OCI-LY7 (cell line): Measurements from ENCODE around the gene ARHGEF19. TPM values are rescaled to one million over a fixed set of nuclear protein-coding genes. Genes with fewer than 3 reads are reported as not detected.

Source experiments
- BruUV-seq: library from RNA; stranded (reverse); fragments of 400-500 nt; replicated peaks from 2 replicates; lab custom pipeline; 2021; lab: Mats Ljungman, UMichigan
- CTCF ChIA-PET: fragments of 300-600 bp; sonication (Branson Sonifier 250); formaldehyde crosslinking; loops from one replicate; lab custom pipeline; 2022; ENCODE audit warnings: antibody characterized with exemption; ENCODE audit not compliant: unreplicated experiment; lab: Charles Lee
- POLR2A ChIA-PET: fragments of 300-600 bp; sonication (Branson Sonifier 250); formaldehyde crosslinking; loops from one replicate; lab custom pipeline; 2022; ENCODE audit warnings: antibody characterized with exemption; lab: Charles Lee
- DNase-seq: peaks from one replicate; pipeline ENCODE4 v3.0.0-alpha.2; 2015; ENCODE audit warnings: low spot score
- H2AFZ ChIP-seq: fragments of 200-600 bp; sonication (generic), shearing (Covaris generic); 2 replicates; pipeline ENCODE4 v1.6.1; 2014; ENCODE audit warnings: mild to moderate bottlenecking, antibody characterized with exemption, low read length, moderate library complexity
- H3K27ac ChIP-seq: fragments of 200-600 bp; sonication (generic); 2 replicates; pipeline ENCODE4 v1.5.1; 2014; ENCODE audit warnings: mixed run types, low read depth, mild to moderate bottlenecking, moderate library complexity, low read length, inconsistent platforms; ENCODE audit not compliant: poor library complexity, severe bottlenecking
- H3K36me3 ChIP-seq: fragments of 200-600 bp; sonication (generic); 2 replicates; pipeline ENCODE4 v1.6.1; 2014; ENCODE audit warnings: mild to moderate bottlenecking, antibody characterized with exemption, low read length, moderate library complexity, mixed read lengths; ENCODE audit not compliant: insufficient read depth
- H3K4me1 ChIP-seq: fragments of 200-600 bp; sonication (generic); 2 replicates; pipeline ENCODE4 v1.5.1; 2014; ENCODE audit warnings: mild to moderate bottlenecking, low read length; ENCODE audit not compliant: insufficient read depth, poor library complexity, severe bottlenecking
- H3K4me2 ChIP-seq: fragments of 200-600 bp; sonication (generic); 2 replicates; pipeline ENCODE4 v1.6.1; 2014; ENCODE audit warnings: mild to moderate bottlenecking, low read length
- H3K4me3 ChIP-seq: fragments of 200-600 bp; sonication (generic); 2 replicates; pipeline ENCODE4 v1.5.1; 2014; ENCODE audit warnings: mild to moderate bottlenecking, low read depth, low read length; ENCODE audit not compliant: poor library complexity, severe bottlenecking
- H3K79me2 ChIP-seq: fragments of 200-600 bp; sonication (generic); 2 replicates; pipeline ENCODE4 v1.6.1; 2016; ENCODE audit warnings: low read depth, mild to moderate bottlenecking, low read length, moderate library complexity, mixed read lengths; ENCODE audit not compliant: insufficient read depth
- H3K9me2 ChIP-seq: fragments of 200-600 bp; sonication (generic); 2 replicates; pipeline ENCODE4 v1.6.1; 2016; ENCODE audit warnings: mild to moderate bottlenecking, low read length, mixed read lengths; ENCODE audit not compliant: insufficient read depth
- H3K9me3 ChIP-seq: fragments of 200-600 bp; sonication (generic); 2 replicates; pipeline ENCODE4 v1.6.1; 2014; ENCODE audit warnings: mild to moderate bottlenecking, mixed run types, low read length, mixed read lengths
- H4K20me1 ChIP-seq: fragments of 200-600 bp; sonication (generic); 2 replicates; pipeline ENCODE4 v1.6.1; 2014; ENCODE audit warnings: mild to moderate bottlenecking, antibody characterized with exemption, low read length, moderate library complexity, mixed read lengths; ENCODE audit not compliant: insufficient read depth
- CTCF ChIP-seq: fragments of 200-600 bp; sonication (generic); conservative IDR thresholded peaks from 2 replicates; pipeline ENCODE4 v1.5.1; 2014; ENCODE audit warnings: mild to moderate bottlenecking, antibody characterized with exemption, low read length, moderate library complexity, mixed read lengths
- EZH2phosphoT487 ChIP-seq: fragments of 200-600 bp; sonication (generic); IDR thresholded peaks from 2 replicates; pipeline ENCODE4 v1.6.1; 2018; ENCODE audit warnings: low read depth, borderline replicate concordance, mild to moderate bottlenecking, mixed run types, antibody characterized with exemption, low read length, moderate library complexity, mixed read lengths
- intact Hi-C: fragments of 100-400 bp; cut with micrococcal nuclease; formaldehyde crosslinking; loops from one replicate; pipeline ENCODE4 v1.10.0; 2022; ENCODE audit not compliant: unreplicated experiment
- total RNA-seq, 2 experiments: library from RNA; depleted of rRNA in 1 of 2; stranded (reverse); fragments of >200 nt in 1 of 2; shearing (Covaris generic) in 1 of 2; gene quantifications; 2 replicates each; pipeline ENCODE4 v1.2.3, GENCODE V29; 2014 to 2022

ARHGEF19 gene
- total RNA-seq, 2 experiments from 2014 or later, result 2.7 to 6.2 TPM

DNA sequence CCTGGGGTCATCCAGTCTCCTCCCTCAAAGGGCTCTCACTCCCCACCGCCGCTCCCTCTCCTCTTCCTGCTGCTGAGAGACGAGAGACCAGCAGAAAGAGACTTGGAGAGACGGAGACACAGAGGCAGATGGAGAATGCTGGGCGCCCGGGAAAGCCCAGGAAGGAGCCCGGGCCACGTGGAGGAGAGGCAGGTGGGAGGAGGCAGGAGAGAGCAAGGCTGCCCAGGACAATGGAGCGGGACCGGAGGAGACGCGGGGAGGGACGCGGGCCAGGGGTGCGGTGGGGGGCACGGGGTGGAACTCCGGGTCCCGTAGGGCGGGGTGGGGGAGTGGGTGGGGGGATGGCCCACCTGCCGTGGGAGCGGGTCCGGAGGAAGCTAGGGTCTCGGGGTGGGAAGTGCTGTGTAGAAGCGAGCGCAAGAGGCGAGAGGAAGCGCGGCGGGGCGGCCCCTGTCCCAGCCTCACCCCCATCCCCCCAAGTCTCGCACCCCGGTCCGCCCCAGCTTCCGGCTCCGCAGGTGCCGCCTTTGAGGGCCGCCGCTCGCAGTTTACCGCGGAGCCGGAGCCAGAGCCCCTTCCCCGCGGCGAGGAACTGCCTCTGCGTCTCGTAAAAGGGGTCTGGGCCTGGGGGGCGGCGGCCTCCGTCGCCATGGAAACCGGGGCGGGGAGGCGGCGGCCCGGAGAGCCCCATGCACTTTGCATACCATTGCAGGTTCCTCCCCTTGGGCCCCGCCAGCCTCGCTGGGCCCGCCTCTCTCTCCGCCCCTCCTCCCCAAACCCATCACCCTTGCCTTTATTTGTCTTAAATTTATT, 44.9 kb downstream of the ARHGEF19 start:
- peaks cover 26% of the 10 kb centered on the region for H3K4me1 ChIP-seq
- no TSS peak for BruUV-seq
- CTCF ChIA-PET, result interaction anchor here (0.6 kb wide), 1 partner anchor 13 kb away, joined by 10 read pairs; no protein-coding TSS in a partner anchor
- no peaks in the 10 kb centered on the region for H4K20me1 ChIP-seq
- intact Hi-C loops, result no loop called here
- TF ChIP-seq EZH2phosphoT487, result no peak
- TF ChIP-seq CTCF, result no peak
- H3K27ac ChIP-seq, result no peak overlapping the region
- H3K4me3 ChIP-seq, result peak overlapping the region; percentile 67
- POLR2A ChIA-PET, result no interaction called here
- no peaks in the 10 kb centered on the region for H3K9me2 ChIP-seq
- no peaks in the 10 kb centered on the region for H3K9me3 ChIP-seq
- peak; percentile 73 for DNase-seq
- peak overlapping the region; percentile 65 for H2AFZ ChIP-seq
- H3K4me2 ChIP-seq, result peak overlapping the region; percentile 67
- H3K36me3 ChIP-seq, result no peaks in the 10 kb centered on the region
- no peaks in the 10 kb centered on the region for H3K79me2 ChIP-seq

DNA sequence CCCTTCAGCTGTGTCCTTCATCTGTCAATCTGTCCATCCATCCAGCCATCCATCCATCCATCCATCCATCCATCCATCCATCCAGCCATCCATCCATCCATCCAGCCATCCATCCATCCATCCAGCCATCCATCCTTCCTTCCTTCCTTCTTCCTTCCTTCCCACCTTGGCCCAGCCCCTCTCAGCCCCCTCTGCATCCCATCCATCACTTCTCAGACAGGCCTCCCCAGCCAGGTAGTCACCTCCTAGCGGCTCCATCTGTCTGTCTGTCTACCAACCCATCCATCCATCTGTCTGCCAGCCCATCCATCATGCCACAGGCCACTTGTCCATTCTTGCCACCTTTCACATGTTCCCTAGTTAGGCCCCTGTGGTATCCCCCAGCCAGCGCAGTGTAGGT, 46.3 kb downstream of the ARHGEF19 start:
- TF ChIP-seq CTCF, result no peak
- no peak for TF ChIP-seq EZH2phosphoT487
- no peak overlapping the region for H3K4me2 ChIP-seq
- no peaks in the 10 kb centered on the region for H3K79me2 ChIP-seq
- H3K4me3 ChIP-seq, result no peak overlapping the region
- ChIA-PET POLR2A (interaction anchor here (1.2 kb wide), 1 partner anchor 228 kb away, joined by 3 read pairs; no protein-coding TSS in a partner anchor), CTCF (no interaction called here)
- no peaks in the 10 kb centered on the region for H4K20me1 ChIP-seq
- intact Hi-C loops, result no loop called here
- no peak overlapping the region for H3K27ac ChIP-seq
- no peaks in the 10 kb centered on the region for H3K9me3 ChIP-seq
- H3K9me2 ChIP-seq, result no peaks in the 10 kb centered on the region
- no peak overlapping the region for H2AFZ ChIP-seq
- no TSS peak for BruUV-seq
- H3K4me1 ChIP-seq, result peaks cover 27% of the 10 kb centered on the region
- H3K36me3 ChIP-seq, result no peaks in the 10 kb centered on the region
- DNase-seq, result no peak

- CTCF ChIA-PET, result no interaction called here
- intact Hi-C loops, result no loop called here
- TF ChIP-seq EZH2phosphoT487 (no peak), CTCF (no peak)
Observed at GRCh38 chr1:16165548-16165947, 46.9 kb downstream of the ARHGEF19 start.

More at GRCh38 chr1:16165548-16165947, 46.9 kb downstream of the ARHGEF19 start:
- DNase-seq, result peak; percentile 8
- Histone ChIP-seq H3K4me2 (no peak overlapping the region), H3K9me2 (no peaks in the 10 kb centered on the region), H3K36me3 (no peaks in the 10 kb centered on the region), H3K4me1 (peaks cover 27% of the 10 kb centered on the region), H3K27ac (no peak overlapping the region), H4K20me1 (no peaks in the 10 kb centered on the region), H2AFZ (no peak overlapping the region), H3K9me3 (no peaks in the 10 kb centered on the region), H3K4me3 (no peak overlapping the region), H3K79me2 (no peaks in the 10 kb centered on the region)
- no TSS peak for BruUV-seq
- POLR2A ChIA-PET, result interaction anchor here (1.2 kb wide), 1 partner anchor 228 kb away, joined by 3 read pairs; no protein-coding TSS in a partner anchor
